NCI-H1105 treated with DMSO at 0.1 percent for 48 hours (cell line): ENCODE results near the gene HSD17B7.

Source experiments
- DNase-seq: peaks from one replicate; lab custom pipeline; 2025; lab: John Stamatoyannopoulos, UW

HSD17B7 gene

GRCh38 chr1:162859191-162859590 lies 68.7 kb downstream of the HSD17B7 start:
- DNase-seq: no peak

- no peak for DNase-seq
Observed at GRCh38 chr1:162861101-162861500, 70.6 kb downstream of the HSD17B7 start, which contains the start of gene CCDC190. TSS of gene CCDC190 (minus strand) at chr1:162861175. CDS start at chr1:162859646, 1,529 bp downstream.

- no peak for DNase-seq
Observed at GRCh38 chr1:162861625-162862024, 71.1 kb downstream of the HSD17B7 start.
